Transverse colon (tissue), 4 donors: ENCODE data around the gene AHSP. TPM values are rescaled to one million over a fixed set of nuclear protein-coding genes. Genes with fewer than 3 reads are reported as not detected.
"Not testable (repeated sequence)": the region's sequence is repeated elsewhere in the genome, so short reads cannot be mapped to it uniquely, and the experiment has no call there.

Experiments
- DNase-seq: peaks from one replicate; pipeline ENCODE4 v3.0.0-alpha.2; 2019
- H3K27ac ChIP-seq, 4 donors: fragments of 200-600 bp; sonication (generic); 2 replicates each; pipeline ENCODE4 v1.5.1; 2016 to 2018; ENCODE audit warnings: inconsistent platforms in 4 of 4
- H3K27me3 ChIP-seq: fragments of 200-600 bp; sonication (generic); 2 replicates; pipeline ENCODE4 v1.5.1; 2017; ENCODE audit warnings: inconsistent platforms
- H3K36me3 ChIP-seq, 4 donors: fragments of 200-600 bp; sonication (generic); 2 replicates each; pipeline ENCODE4 v1.5.1; 2017 to 2019; ENCODE audit warnings: inconsistent platforms in 4 of 4
- H3K4me1 ChIP-seq, 4 donors: fragments of 200-600 bp; sonication (generic); 2 replicates each; pipeline ENCODE4 v1.5.1; 2017 to 2020; ENCODE audit warnings: inconsistent platforms in 4 of 4
- H3K4me3 ChIP-seq, 4 donors: fragments of 200-600 bp; sonication (generic); 1 replicate in 1 of 4; 2 replicates in 3 of 4; pipeline versions ENCODE4 v1.5.1 to v1.6.1; 2017 to 2019; ENCODE audit warnings: inconsistent platforms in 4 of 4
- H3K9me3 ChIP-seq, 2 donors: fragments of 200-600 bp; sonication (generic); 2 replicates each; pipeline ENCODE4 v1.5.1; 2017 to 2019; ENCODE audit warnings: inconsistent platforms in 2 of 2
- CTCF ChIP-seq, 5 experiments: fragments of 200-600 bp in 3 of 5; fragments of 450-650 bp in 2 of 5; sonication (generic) in 3 of 5; IDR thresholded peaks; 1 replicate in 2 of 5; 2 replicates in 3 of 5; pipeline ENCODE4 v1.5.1; 2016 to 2017; ENCODE audit warnings: antibody characterized with exemption in 5 of 5, inconsistent platforms in 3 of 5, mild to moderate bottlenecking in 2 of 5, moderate library complexity in 1 of 5
- EP300 ChIP-seq: sonication (generic); formaldehyde crosslinking; IDR thresholded peaks from one replicate; pipeline ENCODE4 v1.6.1; 2017; ENCODE audit warnings: antibody characterized with exemption, low read depth
- POLR2A ChIP-seq: fragments of 450-650 bp; IDR thresholded peaks from one replicate; pipeline ENCODE4 v1.6.1; 2016; ENCODE audit warnings: antibody characterized with exemption, mild to moderate bottlenecking, moderate library complexity
- POLR2AphosphoS5 ChIP-seq, 3 donors: sonication (generic); formaldehyde crosslinking; IDR thresholded peaks; one replicate each; pipeline ENCODE4 v1.6.1; 2016; ENCODE audit warnings: antibody characterized with exemption in 3 of 3
- WGBS, 2 donors: methylation state at CpG; one replicate each; pipeline ENCODE4 v1.1.5; 2018; ENCODE audit warnings: low coverage in 1 of 2; 5-methylcytosine and 5-hydroxymethylcytosine counted together
- in situ Hi-C, 4 donors: fragments of 200-750 bp; cut with MboI; loops; one replicate each; pipeline versions ENCODE4 v1.15.0 to v1.15.1; 2017; ENCODE audit warnings: low sequenced_read_pairs in 3 of 4, low pct_ligation_motif_present in 1 of 4, low pct_unique_long_range_greater_than_20kb in 1 of 4
- intact Hi-C: fragments of 100-400 bp; cut with DNase I; formaldehyde crosslinking; loops from one replicate; pipeline ENCODE4 v1.15.1; 2023; ENCODE audit warnings: low total_unique reads
- total RNA-seq, 4 donors: library from RNA; depleted of rRNA; stranded (reverse); fragments of >200 nt; gene quantifications; one replicate each; pipeline ENCODE4 v1.1.0, GENCODE V29; 2016

AHSP gene
- total RNA-seq, 4 donors from 2014 or later = not detected

- H3K27me3 ChIP-seq = peaks cover 56% of the 10 kb centered on the region
- intact Hi-C loops = no loop called here
- no peak overlapping the region for H3K27ac ChIP-seq
- DNase-seq = no peak
- no peaks in the 10 kb centered on the region for H3K36me3 ChIP-seq
- peaks cover 0 to 6% (median 2%) of the 10 kb centered on the region in 4 donors for H3K4me1 ChIP-seq
- TF ChIP-seq POLR2AphosphoS5 (IDR thresholded peaks at IDR 0.05) (no peak), EP300 (no peak), CTCF (IDR thresholded peaks at IDR 0.05) (no peak), POLR2A (no peak)
- in situ Hi-C loops = no loop called here
- H3K9me3 ChIP-seq = no peaks in the 10 kb centered on the region
- H3K4me3 ChIP-seq = peak overlapping the region in 1 of 4 donors; percentile 47
- WGBS, 2 donors = 70 to 75% methylated on average over 2 to 21 of the region's 21 CpGs
These were observed 9.2 kb downstream of the AHSP start for GRCh38 chr16:31536804-31537361.

- H3K9me3 ChIP-seq = peaks cover 0 to 2% of the 10 kb centered on the region in 2 donors
- TF ChIP-seq EP300 = no peak
- TF ChIP-seq POLR2A = no peak
- TF ChIP-seq POLR2AphosphoS5 (IDR thresholded peaks at IDR 0.05) = no peak
- TF ChIP-seq CTCF (IDR thresholded peaks at IDR 0.05) = no peak
- no peaks in the 10 kb centered on the region for H3K36me3 ChIP-seq
- H3K27me3 ChIP-seq = peaks cover 56% of the 10 kb centered on the region
- H3K4me1 ChIP-seq = peaks cover 0 to 6% (median 2%) of the 10 kb centered on the region in 4 donors
- in situ Hi-C loops = no loop called here
- 0 to 8% methylated on average over 2 to 28 of the region's 57 CpGs for WGBS, 2 donors
- no peak for DNase-seq
- intact Hi-C loops = no loop called here
- peak overlapping the region in 2 of 4 donors; percentile 28 to 47 for H3K4me3 ChIP-seq
- H3K27ac ChIP-seq = no peak overlapping the region
These were observed 9.9 kb downstream of the AHSP start for GRCh38 chr16:31537362-31538242.

DNA sequence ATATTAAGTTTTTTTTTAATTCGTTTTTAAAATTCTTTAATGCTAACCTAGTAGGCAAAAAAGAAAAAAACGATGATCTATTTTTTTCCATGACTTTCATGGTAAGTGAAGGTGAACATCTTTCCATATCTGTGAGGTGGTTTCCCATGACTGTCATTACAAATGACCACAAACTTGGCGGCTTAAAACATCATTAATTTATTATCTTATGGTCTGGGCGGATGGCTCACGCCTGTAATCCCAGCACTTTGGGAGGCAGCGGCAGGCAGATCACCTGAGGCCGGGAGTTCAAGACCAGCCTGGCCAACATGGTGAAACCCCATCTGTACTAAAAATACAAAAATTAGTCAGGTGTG is 10.5 kb downstream of the AHSP start:
- H3K27ac ChIP-seq, H3K4me3 ChIP-seq, H3K9me3 ChIP-seq, DNase-seq, intact Hi-C loops, in situ Hi-C loops, H3K36me3 ChIP-seq, H3K4me1 ChIP-seq: not testable (repeated sequence)
- peaks cover 54% of the 10 kb centered on the region for H3K27me3 ChIP-seq
- WGBS, 2 donors = 10 to 70% methylated on average over 2 to 7 of the region's 7 CpGs

DNA sequence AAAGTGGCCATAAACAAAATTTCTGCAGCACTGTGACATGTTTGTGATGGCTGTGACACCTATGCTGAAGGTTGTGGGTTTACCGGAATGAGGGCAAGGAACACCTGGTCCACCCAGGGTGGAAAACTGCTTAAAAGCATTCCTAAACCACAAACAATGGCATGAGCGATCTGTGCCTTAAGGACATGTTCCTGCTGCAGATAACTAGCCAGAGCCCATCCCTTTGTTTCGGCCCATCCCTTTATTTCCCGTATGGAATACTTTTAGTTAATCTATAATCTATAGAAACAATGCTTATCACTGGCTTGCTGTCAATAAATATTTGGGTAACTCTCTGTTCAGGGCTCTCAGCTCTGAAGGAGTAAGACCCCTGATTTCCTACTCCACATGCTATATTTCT is 12.1 kb downstream of the AHSP start:
- H3K4me3 ChIP-seq, DNase-seq, H3K36me3 ChIP-seq, intact Hi-C loops, in situ Hi-C loops, H3K27ac ChIP-seq, H3K4me1 ChIP-seq, H3K9me3 ChIP-seq: not testable (repeated sequence)
- 78 to 94% methylated on average over 3 to 4 of the region's 4 CpGs for WGBS, 2 donors
- H3K27me3 ChIP-seq = peaks cover 42% of the 10 kb centered on the region

DNA sequence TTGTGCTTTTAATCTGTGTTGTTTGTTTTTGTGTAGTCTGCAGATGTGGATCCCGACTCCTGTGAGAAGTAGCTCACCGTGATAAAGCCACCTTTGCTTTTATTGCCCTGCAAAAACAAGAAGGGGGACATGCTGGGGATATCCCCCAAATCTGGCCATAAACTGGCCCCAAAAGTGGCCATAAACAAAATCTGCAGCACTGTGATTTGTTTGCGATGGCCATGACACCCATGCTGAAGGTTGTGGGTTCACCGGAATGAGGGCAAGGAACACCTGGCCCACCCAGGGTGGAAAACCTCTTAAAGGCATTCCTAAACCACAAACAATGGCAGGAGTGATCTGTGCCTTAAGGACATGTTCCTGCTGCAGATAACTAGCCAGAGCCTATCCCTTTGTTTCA is 15.1 kb downstream of the AHSP start:
- 84 to 100% methylated on average over 1 to 4 of the region's 4 CpGs for WGBS, 2 donors
- TF ChIP-seq POLR2A (no peak), EP300 (no peak), POLR2AphosphoS5 (IDR thresholded peaks at IDR 0.05) (no peak), CTCF (IDR thresholded peaks at IDR 0.05) (no peak)
- Histone ChIP-seq H3K27me3 (peaks cover 21% of the 10 kb centered on the region), H3K9me3 (peaks cover 3 to 4% of the 10 kb centered on the region in 2 donors), H3K4me1 (no peaks in the 10 kb centered on the region), H3K4me3 (no peak overlapping the region), H3K36me3 (no peaks in the 10 kb centered on the region), H3K27ac (no peak overlapping the region)
- no peak for DNase-seq
- intact Hi-C loops = no loop called here
- in situ Hi-C loops = no loop called here
